Kidney glomerular epithelial cell (primary cell): ENCODE data around the gene GRIK4.
"Not testable (repeated sequence)": the region's sequence is repeated elsewhere in the genome, so short reads cannot be mapped to it uniquely, and the experiment has no call there.

ENCODE experiments used
- DNase-seq: peaks from one replicate; lab custom pipeline; 2025; lab: John Stamatoyannopoulos, UW

GRIK4 gene, protein sequence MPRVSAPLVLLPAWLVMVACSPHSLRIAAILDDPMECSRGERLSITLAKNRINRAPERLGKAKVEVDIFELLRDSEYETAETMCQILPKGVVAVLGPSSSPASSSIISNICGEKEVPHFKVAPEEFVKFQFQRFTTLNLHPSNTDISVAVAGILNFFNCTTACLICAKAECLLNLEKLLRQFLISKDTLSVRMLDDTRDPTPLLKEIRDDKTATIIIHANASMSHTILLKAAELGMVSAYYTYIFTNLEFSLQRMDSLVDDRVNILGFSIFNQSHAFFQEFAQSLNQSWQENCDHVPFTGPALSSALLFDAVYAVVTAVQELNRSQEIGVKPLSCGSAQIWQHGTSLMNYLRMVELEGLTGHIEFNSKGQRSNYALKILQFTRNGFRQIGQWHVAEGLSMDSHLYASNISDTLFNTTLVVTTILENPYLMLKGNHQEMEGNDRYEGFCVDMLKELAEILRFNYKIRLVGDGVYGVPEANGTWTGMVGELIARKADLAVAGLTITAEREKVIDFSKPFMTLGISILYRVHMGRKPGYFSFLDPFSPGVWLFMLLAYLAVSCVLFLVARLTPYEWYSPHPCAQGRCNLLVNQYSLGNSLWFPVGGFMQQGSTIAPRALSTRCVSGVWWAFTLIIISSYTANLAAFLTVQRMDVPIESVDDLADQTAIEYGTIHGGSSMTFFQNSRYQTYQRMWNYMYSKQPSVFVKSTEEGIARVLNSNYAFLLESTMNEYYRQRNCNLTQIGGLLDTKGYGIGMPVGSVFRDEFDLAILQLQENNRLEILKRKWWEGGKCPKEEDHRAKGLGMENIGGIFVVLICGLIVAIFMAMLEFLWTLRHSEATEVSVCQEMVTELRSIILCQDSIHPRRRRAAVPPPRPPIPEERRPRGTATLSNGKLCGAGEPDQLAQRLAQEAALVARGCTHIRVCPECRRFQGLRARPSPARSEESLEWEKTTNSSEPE

DNA sequence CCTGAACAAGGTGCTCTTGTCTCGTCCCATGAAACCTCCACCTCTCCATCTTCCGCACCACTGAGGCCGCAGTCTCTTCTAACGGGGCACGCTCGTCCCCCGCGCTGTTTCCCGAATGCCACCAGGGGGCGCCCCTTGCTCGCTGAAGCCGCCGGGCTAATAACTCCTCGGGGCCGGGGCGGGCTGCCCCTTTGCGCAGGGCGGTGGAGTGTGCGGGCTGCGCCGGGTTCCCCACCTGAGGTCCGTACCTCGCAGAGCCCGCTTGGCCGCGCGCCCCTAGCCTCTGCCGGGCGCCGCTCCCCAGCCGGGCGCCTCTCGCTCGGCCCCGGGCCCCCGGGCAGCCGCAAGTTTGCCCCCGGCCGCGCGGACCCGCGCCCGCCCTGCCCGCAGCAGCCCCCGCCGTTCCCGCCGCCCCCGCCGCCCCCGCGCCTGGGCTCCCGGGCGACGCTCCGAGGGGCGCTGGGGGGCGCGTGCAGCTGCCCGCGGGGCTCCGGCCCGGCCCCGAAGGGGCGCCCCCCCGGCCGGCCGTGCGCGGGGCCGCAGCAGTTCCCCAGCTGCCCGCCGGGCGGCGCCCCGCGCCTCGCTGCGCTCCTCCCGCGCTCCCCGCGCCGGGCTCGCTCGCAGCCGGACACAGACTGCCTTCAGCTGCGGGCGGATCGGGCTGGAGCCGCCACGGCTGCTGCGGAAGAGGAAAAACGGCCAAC lies at the start of gene GRIK4:
Gene GRIK4 (plus strand): TSS at position 633 of the 704 bp plus-strand sequence. CDS start 148,571 bp downstream, outside the sequence.
- peak; percentile 65 for DNase-seq

DNA sequence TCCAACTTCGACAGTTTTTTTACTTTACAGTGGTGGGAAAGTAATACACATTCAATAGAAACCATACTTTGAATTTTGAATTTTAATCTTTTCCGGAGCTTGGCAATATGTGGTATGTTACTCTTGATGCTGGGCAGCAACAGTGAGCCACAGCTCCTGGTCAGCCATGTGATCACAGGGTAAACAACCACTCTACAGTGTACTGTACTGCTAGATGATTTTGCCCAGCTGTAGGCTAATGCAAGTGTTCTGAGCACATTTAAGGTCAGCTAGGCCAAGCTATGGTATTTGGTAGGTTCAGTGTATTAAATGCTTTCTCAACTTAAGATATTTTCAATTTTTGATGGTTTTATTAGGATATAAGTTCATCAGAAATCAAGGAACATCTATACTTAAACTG lies 48.7 kb upstream of the GRIK4 start:
- DNase-seq: no peak

DNA sequence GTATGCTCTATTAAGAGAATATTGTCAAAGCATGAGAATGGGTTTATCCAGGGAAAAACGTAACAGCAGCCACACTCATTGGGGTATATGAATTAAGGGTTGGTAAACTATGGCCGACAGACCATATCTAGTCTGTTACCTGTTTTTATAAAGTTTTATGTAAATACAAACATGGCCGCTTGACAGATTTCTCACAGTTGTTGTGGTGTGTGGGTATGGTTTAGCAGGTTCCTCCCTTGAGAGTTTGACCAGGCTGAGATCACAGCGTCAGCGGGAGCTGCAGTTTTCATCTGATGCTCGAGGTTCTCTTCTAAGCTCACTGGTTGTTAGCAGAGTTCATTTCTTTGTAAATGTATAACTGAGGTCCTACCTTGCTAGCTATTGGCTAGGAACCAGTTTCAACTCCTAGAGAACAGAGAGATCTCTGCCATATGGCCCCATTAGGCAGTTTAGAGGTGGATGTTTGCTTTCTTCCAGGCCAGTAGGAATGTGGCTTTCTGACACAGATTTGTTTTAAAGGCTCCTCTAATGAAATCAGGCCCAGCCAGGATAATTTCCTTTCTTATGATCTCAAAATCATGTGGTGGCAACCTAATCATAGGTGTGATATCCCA lies 45.5 kb upstream of the GRIK4 start:
- DNase-seq: no peak

GRCh38 chr11:120467627-120468026 lies 43.9 kb upstream of the GRIK4 start:
- DNase-seq: no peak

DNA sequence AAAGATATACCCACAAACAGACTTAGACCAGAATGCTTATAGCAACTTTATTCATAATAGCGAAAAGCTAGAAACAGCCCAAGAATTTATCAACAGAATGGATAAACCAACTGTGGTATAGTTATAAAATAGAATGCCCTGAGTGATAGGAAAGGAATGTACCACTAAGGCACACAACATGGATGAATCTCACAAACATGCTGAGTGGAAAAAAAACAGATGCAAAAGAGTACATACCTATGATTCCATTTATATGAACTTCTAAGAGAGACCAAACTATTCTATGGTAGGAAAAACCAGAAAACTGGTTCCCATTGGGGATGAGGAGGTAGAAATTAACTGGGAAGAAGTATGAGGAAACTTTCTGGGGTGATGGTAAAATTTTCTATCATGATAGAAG lies 40.4 kb upstream of the GRIK4 start:
- peak; percentile 1 for DNase-seq

DNA sequence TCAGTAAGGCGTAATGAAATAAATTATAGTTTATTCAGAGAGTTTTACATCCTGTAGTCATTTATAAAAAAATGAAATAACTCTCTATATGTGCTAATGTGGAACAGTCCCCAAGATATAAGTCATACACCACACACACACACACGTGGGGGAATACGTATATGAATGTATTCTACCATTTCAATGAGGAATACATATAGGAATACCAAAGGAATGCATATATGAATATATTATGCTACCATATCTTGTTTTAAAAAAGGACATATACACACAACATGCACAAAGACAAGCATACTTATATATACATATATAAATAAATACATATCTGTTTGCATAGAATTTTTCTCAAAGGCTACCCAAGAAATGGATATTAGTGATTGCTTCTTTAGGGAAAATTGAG lies 39.6 kb upstream of the GRIK4 start:
- no peak for DNase-seq

DNA sequence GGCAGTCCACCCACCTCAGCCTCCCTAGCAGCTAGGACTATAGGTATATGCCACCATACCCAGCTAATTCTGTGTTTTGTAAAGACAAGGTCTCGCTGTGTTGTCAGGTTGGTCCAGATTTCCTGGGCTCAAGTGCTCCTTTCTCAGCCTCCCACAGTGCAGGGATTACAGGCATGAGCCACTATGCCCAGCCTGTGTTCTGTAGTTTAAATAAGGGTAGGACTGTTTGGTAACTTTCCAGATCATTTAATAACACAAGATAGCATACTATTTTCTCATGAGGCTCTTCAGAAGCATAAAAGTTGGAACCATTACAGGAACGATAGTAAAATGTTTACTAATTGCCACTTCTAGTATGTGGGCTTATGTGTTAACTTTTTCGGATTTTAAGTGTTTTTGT lies 38.0 kb upstream of the GRIK4 start:
- DNase-seq: no peak

DNA sequence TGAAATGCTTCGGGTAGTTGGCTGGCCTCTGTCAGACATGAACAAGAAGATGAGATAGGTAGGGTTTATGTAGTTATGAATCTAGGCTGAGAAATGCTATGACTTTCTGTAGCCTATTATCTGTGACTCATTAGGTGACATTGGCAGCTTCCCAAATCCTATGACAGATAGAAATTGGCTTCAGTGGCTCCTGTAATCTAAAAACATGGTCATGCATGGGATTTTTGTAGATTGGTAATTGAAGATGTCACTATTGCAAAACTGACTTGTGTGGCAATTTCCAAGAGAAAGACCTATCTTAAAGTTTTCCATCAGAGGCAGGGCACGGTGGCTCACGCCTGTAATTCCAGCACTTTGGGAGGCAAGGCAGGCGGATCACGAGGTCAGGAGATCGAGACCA lies 29.4 kb upstream of the GRIK4 start:
- DNase-seq: no peak

- DNase-seq: no peak
These were observed 26.8 kb upstream of the GRIK4 start for GRCh38 chr11:120484722-120485121.

- DNase-seq: no peak
These were observed 25.4 kb upstream of the GRIK4 start for GRCh38 chr11:120486138-120486537.

GRCh38 chr11:120489799-120490198 lies 21.7 kb upstream of the GRIK4 start:
- no peak for DNase-seq

- no peak for DNase-seq
These were observed 19.1 kb upstream of the GRIK4 start for GRCh38 chr11:120492486-120492885.

DNA sequence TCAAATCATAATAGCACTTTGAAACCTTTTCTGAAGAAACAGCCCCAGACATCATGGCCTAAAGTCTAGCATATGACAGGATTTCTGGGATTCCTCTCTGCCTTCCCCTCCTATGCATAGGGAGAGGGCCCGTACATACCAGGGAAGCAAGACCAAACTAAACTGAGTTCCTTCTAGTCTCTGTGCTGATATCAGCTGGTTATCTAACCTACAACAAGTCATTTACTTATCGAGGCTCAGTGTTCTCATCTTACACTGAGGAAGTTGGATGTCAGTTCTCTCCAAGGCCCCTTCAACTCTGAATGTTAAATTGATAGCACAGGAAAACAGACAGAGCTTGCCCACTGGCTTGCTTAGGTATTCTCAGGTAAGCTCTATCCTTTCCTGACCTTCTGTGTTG lies 17.0 kb upstream of the GRIK4 start:
- no peak for DNase-seq

- no peak for DNase-seq
These were observed 12.5 kb upstream of the GRIK4 start for GRCh38 chr11:120499088-120499487.

DNA sequence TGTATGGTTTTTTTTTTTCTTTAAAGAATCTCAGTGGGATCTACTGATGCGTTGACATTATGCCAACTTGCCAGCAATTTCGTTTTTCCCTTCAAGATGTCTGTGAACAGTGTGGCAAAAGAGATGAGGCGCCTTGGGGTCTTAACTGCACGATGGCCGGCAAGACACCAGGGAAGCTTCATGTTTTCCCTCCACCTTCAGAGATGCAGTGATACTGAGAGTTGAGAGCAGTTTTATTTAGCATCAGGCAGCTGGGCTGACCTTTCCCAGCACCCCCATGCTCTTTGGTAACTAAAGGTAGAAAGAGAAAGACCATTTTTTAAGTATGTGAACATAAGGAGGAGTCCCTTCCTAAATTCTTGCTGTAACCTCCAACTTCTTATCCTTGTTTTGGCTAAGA lies 11.7 kb upstream of the GRIK4 start:
- no peak for DNase-seq

- no peak for DNase-seq
These were observed 11.0 kb upstream of the GRIK4 start for GRCh38 chr11:120500414-120501071.

DNA sequence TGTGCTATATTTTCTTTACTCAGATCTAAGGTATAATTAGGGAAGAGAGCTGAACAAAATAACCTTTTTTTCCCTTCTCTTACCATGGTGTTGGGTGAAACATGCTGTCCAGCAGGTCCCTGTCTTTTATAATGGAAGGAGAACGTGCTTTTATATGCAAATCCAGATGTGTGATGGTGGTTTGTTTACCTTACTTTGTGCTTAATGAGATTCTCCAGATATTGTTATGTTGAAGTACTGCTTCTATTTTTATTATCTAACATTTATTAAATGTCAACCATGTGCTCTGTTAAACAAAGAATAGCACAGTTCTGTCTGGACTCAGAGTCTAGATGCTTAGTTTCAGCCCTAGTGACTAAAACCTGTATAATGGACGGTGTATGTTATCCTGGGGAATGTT lies 10.1 kb upstream of the GRIK4 start:
- DNase-seq: no peak

- DNase-seq: no peak
These were observed 9.4 kb upstream of the GRIK4 start for GRCh38 chr11:120501976-120502755.

- DNase-seq: not testable (repeated sequence)
These were observed 8.0 kb upstream of the GRIK4 start for GRCh38 chr11:120503529-120503928.

GRCh38 chr11:120505801-120506425 lies 5.6 kb upstream of the GRIK4 start:
- DNase-seq: no peak
